HepG2 (cell line): ENCODE measurements around the gene RBCK1. TPM values are rescaled to one million over a fixed set of nuclear protein-coding genes. Genes with fewer than 3 reads are reported as not detected.

Experiments
- AKAP8 ChIP-seq: sonication (generic); formaldehyde crosslinking; IDR thresholded peaks from 2 replicates; pipeline ENCODE4 v1.5.1; 2020; ENCODE audit warnings: mild to moderate bottlenecking, missing genetic modification reagents
- ATRX ChIP-seq: sonication (generic); formaldehyde crosslinking; IDR thresholded peaks from 2 replicates; pipeline ENCODE4 v1.4.0; 2020; ENCODE audit warnings: missing genetic modification reagents, borderline replicate concordance
- EZH2 ChIP-seq: conservative IDR thresholded peaks from 2 replicates; pipeline ENCODE4 v1.6.1; 2012; ENCODE audit warnings: mild to moderate bottlenecking, low read depth, low read length, moderate library complexity
- HHEX ChIP-seq: IDR thresholded peaks from 2 replicates; pipeline ENCODE4 v1.6.1; 2016; ENCODE audit warnings: control low read depth
- HOXA7 ChIP-seq: sonication (generic); formaldehyde crosslinking; IDR thresholded peaks from 2 replicates; pipeline ENCODE4 v1.8.1; 2022; ENCODE audit warnings: mild to moderate bottlenecking, missing genetic modification reagents, moderate library complexity
- NPAS2 ChIP-seq: sonication (generic); formaldehyde crosslinking; IDR thresholded peaks from 2 replicates; pipeline ENCODE4 v1.8.0; 2022; ENCODE audit warnings: mild to moderate bottlenecking, missing genetic modification reagents, borderline replicate concordance
- PRPF4 ChIP-seq: fragments of 200-400 bp; formaldehyde crosslinking; IDR thresholded peaks from 2 replicates; pipeline ENCODE4 v1.6.1; 2016; ENCODE audit warnings: low read length, low read depth; ENCODE audit not compliant: poor library complexity, severe bottlenecking
- RFX5 ChIP-seq: IDR thresholded peaks from 2 replicates; pipeline ENCODE4 v1.6.1; 2011; ENCODE audit warnings: low read depth, low read length, improper control_type of control experiment
- RNF219 ChIP-seq: sonication (generic); formaldehyde crosslinking; IDR thresholded peaks from 2 replicates; pipeline ENCODE4 v1.5.0; 2020; ENCODE audit warnings: mild to moderate bottlenecking, missing genetic modification reagents
- SIN3A ChIP-seq: IDR thresholded peaks from 2 replicates; pipeline ENCODE4 v1.6.1; 2011; ENCODE audit warnings: low read depth, mild to moderate bottlenecking, control low read depth, low read length, borderline replicate concordance
- TAF1 ChIP-seq: sonication (generic); formaldehyde crosslinking; IDR thresholded peaks from 2 replicates; pipeline ENCODE4 v1.4.0; 2020; ENCODE audit warnings: missing genetic modification reagents
- TEAD2 ChIP-seq: sonication (generic); formaldehyde crosslinking; IDR thresholded peaks from 2 replicates; pipeline ENCODE4 v1.9.0; 2021; ENCODE audit warnings: missing genetic modification reagents
- TP53 ChIP-seq: sonication (generic); formaldehyde crosslinking; conservative IDR thresholded peaks from 2 replicates; pipeline ENCODE4 v1.4.0; 2020; ENCODE audit warnings: missing genetic modification reagents
- ZNF234 ChIP-seq: sonication (generic); formaldehyde crosslinking; conservative IDR thresholded peaks from 2 replicates; pipeline ENCODE4 v1.5.1; 2020; ENCODE audit warnings: mild to moderate bottlenecking, missing genetic modification reagents
- ZNF263 ChIP-seq: sonication (generic); formaldehyde crosslinking; IDR thresholded peaks from 2 replicates; pipeline ENCODE4 v1.4.0; 2020; ENCODE audit warnings: missing genetic modification reagents
- ZNF264 ChIP-seq: sonication (generic); formaldehyde crosslinking; IDR thresholded peaks from 2 replicates; pipeline ENCODE4 v1.4.0; 2020; ENCODE audit warnings: missing genetic modification reagents
- ZNF3 ChIP-seq: IDR thresholded peaks from 2 replicates; pipeline ENCODE4 v1.7.0; 2017; ENCODE audit warnings: inconsistent platforms
- ZNF333 ChIP-seq: sonication (generic); formaldehyde crosslinking; IDR thresholded peaks from 2 replicates; pipeline ENCODE4 v1.4.0; 2020; ENCODE audit warnings: mild to moderate bottlenecking, missing genetic modification reagents, borderline replicate concordance
- ZNF33A ChIP-seq: sonication (generic); formaldehyde crosslinking; IDR thresholded peaks from 2 replicates; pipeline ENCODE4 v1.5.1; 2020; ENCODE audit warnings: missing genetic modification reagents, mild to moderate bottlenecking, moderate library complexity, borderline replicate concordance
- ZNF451 ChIP-seq: sonication (generic); formaldehyde crosslinking; IDR thresholded peaks from 2 replicates; pipeline ENCODE4 v1.5.0; 2020; ENCODE audit warnings: mild to moderate bottlenecking, missing genetic modification reagents
- ZNF496 ChIP-seq: sonication (generic); formaldehyde crosslinking; IDR thresholded peaks from 2 replicates; pipeline ENCODE4 v1.8.1; 2023; ENCODE audit warnings: mild to moderate bottlenecking, moderate library complexity, missing genetic modification reagents; ENCODE audit not compliant: insufficient replicate concordance
- ZNF530 ChIP-seq: sonication (generic); formaldehyde crosslinking; IDR thresholded peaks from 2 replicates; pipeline ENCODE4 v1.5.0; 2020; ENCODE audit warnings: low read depth, mild to moderate bottlenecking, missing genetic modification reagents
- ZNF652 ChIP-seq: IDR thresholded peaks from 2 replicates; pipeline ENCODE4 v1.6.1; 2016; ENCODE audit warnings: low read depth, borderline replicate concordance
- ZNF790 ChIP-seq: sonication (generic); formaldehyde crosslinking; IDR thresholded peaks from 2 replicates; pipeline ENCODE4 v1.8.0; 2022; ENCODE audit warnings: missing genetic modification reagents, mild to moderate bottlenecking, borderline replicate concordance
- ZNF816 ChIP-seq: sonication (generic); formaldehyde crosslinking; IDR thresholded peaks from 2 replicates; pipeline ENCODE4 v1.8.0; 2022; ENCODE audit warnings: missing genetic modification reagents, mild to moderate bottlenecking, borderline replicate concordance
- ZSCAN9 ChIP-seq: IDR thresholded peaks from 2 replicates; pipeline ENCODE4 v1.6.1; 2016; ENCODE audit warnings: borderline replicate concordance
- polyA plus RNA-seq, 8 experiments: library from polyadenylated mRNA; depleted of rRNA in 3 of 8; stranded (reverse) in 7 of 8; unstranded in 1 of 8; fragments of >200 nt; fragmentation: Illumina TruSeq in 4 of 8; extraction: Trizol in 4 of 8; gene quantifications; 2 replicates each; pipeline versions ENCODE4 v1.2.1 to v1.2.3, GENCODE V29; 2011 to 2016; ENCODE audit warnings: low read depth in 4 of 8, missing spikeins in 1 of 8, mixed read lengths in 1 of 8; ENCODE audit not compliant: insufficient read depth in 1 of 8
- total RNA-seq, 5 experiments: library from RNA; depleted of rRNA; stranded (reverse); fragments of >200 nt; fragmentation: Illumina TruSeq; extraction: Trizol; gene quantifications; 2 replicates each; pipeline ENCODE4 v1.2.3, GENCODE V29; 2016; ENCODE audit warnings: low read depth in 1 of 5
- TF ChIP-seq, protein P1 (sequence below): sonication (generic); formaldehyde crosslinking; IDR thresholded peaks from 2 replicates; pipeline ENCODE4 v1.8.0; 2022; ENCODE audit warnings: mild to moderate bottlenecking, missing genetic modification reagents; ENCODE audit not compliant: insufficient replicate concordance

The RBCK1 gene
- total and polyA plus RNA-seq, 2 of the 13 experiments (the other 11 are each of a cell fraction or from before 2014, with no cell fraction given): 149 to 215 TPM

DNA sequence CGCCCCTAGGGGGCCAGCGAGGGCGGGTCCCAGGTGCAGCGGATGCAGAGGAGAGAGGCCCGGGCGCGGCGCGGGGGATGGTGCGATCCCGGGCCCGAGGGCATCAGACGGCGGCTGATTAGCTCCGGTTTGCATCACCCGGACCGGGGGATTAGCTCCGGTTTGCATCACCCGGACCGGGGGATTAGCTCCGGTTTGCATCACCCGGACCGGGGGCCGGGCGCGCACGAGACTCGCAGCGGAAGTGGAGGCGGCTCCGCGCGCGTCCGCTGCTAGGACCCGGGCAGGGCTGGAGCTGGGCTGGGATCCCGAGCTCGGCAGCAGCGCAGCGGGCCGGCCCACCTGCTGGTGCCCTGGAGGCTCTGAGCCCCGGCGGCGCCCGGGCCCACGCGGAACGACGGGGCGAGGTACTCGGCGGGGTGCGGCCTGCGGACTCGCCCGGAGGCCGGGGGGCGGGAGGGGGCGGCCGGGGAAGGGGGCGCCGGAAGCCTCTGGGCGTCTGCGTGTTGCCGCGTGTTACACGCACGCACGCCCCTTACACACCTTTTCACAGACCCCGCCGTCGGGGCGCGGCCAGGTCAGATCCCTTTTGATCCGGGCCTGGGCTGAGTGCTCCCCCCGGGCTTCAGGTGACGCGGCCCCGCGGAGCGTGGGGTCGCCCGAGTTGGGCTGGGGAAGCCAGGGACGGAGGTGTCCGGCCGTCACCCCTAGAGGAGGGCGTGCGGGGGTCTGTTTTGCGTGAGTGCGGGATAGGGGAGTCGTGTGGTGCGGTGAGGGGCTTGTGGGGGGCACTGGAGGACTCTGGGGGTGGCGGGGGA is 27.1 kb upstream of the RBCK1 start (continued):
- TF ChIP-seq TEAD2 (CRISPR knock-in tag): peak; percentile 26; the same call in 1 of the 2 replicates
- TF ChIP-seq NPAS2 (CRISPR knock-in tag): no peak; the same call in 1 of the 2 replicates
- peak; percentile 90; the same call in 1 of the 2 replicates for TF ChIP-seq RNF219 (CRISPR knock-in tag)
- peak; percentile 93 for TF ChIP-seq ZNF264 (CRISPR knock-in tag)
- TF ChIP-seq ZSCAN9 (CRISPR knock-in tag): peak; percentile 87; the same call in 1 of the 2 replicates
- no peak for TF ChIP-seq ZNF496 (CRISPR knock-in tag)
- TF ChIP-seq RFX5: no peak
- TF ChIP-seq EZH2: no peak
- TF ChIP-seq, protein P1, sequence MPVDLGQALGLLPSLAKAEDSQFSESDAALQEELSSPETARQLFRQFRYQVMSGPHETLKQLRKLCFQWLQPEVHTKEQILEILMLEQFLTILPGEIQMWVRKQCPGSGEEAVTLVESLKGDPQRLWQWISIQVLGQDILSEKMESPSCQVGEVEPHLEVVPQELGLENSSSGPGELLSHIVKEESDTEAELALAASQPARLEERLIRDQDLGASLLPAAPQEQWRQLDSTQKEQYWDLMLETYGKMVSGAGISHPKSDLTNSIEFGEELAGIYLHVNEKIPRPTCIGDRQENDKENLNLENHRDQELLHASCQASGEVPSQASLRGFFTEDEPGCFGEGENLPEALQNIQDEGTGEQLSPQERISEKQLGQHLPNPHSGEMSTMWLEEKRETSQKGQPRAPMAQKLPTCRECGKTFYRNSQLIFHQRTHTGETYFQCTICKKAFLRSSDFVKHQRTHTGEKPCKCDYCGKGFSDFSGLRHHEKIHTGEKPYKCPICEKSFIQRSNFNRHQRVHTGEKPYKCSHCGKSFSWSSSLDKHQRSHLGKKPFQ (CRISPR knock-in tag): no peak
- 0 out of 2 replicates have a peak, but pooled peaks have one; percentile 20 for TF ChIP-seq ZNF234
- peak; percentile 90; the same call in 1 of the 2 replicates for TF ChIP-seq ZNF816
- TF ChIP-seq HOXA7 (CRISPR knock-in tag): no peak
- TF ChIP-seq ZNF263: peak; percentile 77
- TF ChIP-seq TAF1 (CRISPR knock-in tag): peak; percentile 91
- no peak; the same call in 1 of the 2 replicates for TF ChIP-seq ZNF33A (CRISPR knock-in tag)
- no peak for TF ChIP-seq ZNF652
- TF ChIP-seq ZNF3 (CRISPR knock-in tag): peak; percentile 53; the same call in 1 of the 2 replicates
- TF ChIP-seq ZNF790 (CRISPR knock-in tag): peak; percentile 62
- TF ChIP-seq ZNF451 (CRISPR knock-in tag): no peak; the same call in 1 of the 2 replicates
- no peak for TF ChIP-seq ATRX (CRISPR knock-in tag)
- TF ChIP-seq ZNF530 (CRISPR knock-in tag): no peak
- TF ChIP-seq AKAP8 (CRISPR knock-in tag): peak; percentile 20; the same call in 1 of the 2 replicates
- TF ChIP-seq TP53: peak; percentile 74; the same call in 1 of the 2 replicates
- no peak for TF ChIP-seq PRPF4
- no peak for TF ChIP-seq HHEX (CRISPR knock-in tag)
- no peak for TF ChIP-seq SIN3A
- TF ChIP-seq ZNF333 (CRISPR knock-in tag): peak; percentile 88
